Measurements from ENCODE around the gene PPIP5K1. TPM values are rescaled to one million over a fixed set of nuclear protein-coding genes. Genes with fewer than 3 reads are reported as not detected.

Gene PPIP5K1
- total RNA-seq, 1 experiment from 2014 or later, result 10.6 TPM

DNA sequence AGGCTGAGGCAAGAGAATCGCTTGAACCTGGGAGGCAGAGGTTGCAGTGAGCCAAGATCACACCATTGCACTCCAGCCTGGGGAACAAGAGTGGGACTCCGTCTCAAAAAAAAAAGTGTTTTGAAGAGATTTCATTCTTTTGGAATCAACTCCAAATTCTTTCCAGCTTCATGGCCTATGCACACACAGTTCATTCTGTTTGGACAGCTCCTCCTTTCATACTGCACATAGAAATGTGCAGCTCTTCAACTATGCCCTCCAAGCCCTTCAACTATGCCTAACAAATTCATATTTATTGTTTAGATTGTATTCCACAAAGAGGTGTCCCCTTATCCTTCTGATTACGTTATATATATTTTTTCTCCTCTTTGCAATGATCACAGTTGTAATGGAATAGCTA is 101.2 kb downstream of the PPIP5K1 start:
- DNase-seq (ENCODE audit: low read depth), result no peak

DNA sequence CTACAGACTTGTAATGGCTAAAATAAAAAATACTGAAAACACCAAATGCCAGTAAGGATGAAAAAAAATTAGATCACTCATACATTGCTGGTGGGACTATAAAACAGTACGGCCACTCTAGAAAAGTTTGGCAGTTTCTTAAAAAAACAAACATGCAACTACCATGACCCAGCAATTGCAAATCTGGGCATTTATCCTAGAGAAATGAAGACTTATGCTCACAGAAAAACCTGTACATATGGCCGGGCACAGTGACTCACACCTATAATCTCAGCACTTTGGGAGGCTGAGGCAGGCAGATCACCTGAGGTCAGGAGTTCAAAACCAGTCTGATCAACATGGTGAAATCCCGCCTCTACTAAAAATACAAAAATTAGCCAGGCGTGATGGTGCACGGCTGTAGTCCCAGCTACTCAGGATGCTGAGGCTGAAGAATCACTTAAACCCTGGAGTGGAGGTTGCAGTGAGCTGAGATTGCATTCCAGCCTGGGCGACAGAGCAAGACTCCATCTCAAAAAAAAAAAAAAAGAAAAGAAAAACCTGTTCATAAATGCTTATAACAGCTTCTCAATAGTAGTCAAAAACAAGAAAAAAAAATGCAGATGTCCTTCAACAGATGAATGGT is 102.6 kb downstream of the PPIP5K1 start:
- no peak for DNase-seq (ENCODE audit: low read depth)

- no peak for DNase-seq (ENCODE audit: low read depth)
These were observed 105.6 kb downstream of the PPIP5K1 start for GRCh38 chr15:43484455-43484854.

Other genes with a start within 250 kb of the PPIP5K1 start
- 20.1 and 25.3 TPM in 2 replicates for gene ZSCAN29, start 219.2 kb downstream of the PPIP5K1 start, total RNA-seq (2014; rRNA removed; shearing (Covaris generic))
- gene TUBGCP4, start 219.1 kb downstream of the PPIP5K1 start, total RNA-seq (2014; rRNA removed; shearing (Covaris generic)), result 12.7 and 13.2 TPM in 2 replicates
- 30.6 TPM in 2 replicates for gene TP53BP1, start 97.1 kb downstream of the PPIP5K1 start, total RNA-seq (2014; rRNA removed; shearing (Covaris generic))
- gene MAP1A, start 72.6 kb downstream of the PPIP5K1 start, total RNA-seq (2014; rRNA removed; shearing (Covaris generic)), result 2.7 and 3.2 TPM in 2 replicates
- 3.4 and 6.5 TPM in 2 replicates for gene CKMT1B, start 3.8 kb upstream of the PPIP5K1 start, total RNA-seq (2014; rRNA removed; shearing (Covaris generic))
- not detected in 2 replicates for gene STRC, start 28.6 kb upstream of the PPIP5K1 start, total RNA-seq (2014; rRNA removed; shearing (Covaris generic))
- 2.3 and 3.8 TPM in 2 replicates for gene CATSPER2, start 58.6 kb upstream of the PPIP5K1 start, total RNA-seq (2014; rRNA removed; shearing (Covaris generic))
- gene CKMT1A, start 103.7 kb upstream of the PPIP5K1 start, total RNA-seq (2014; rRNA removed; shearing (Covaris generic)), result 2.2 TPM in 1 of 2 replicates, not detected in the other
- gene PDIA3, start 156.2 kb upstream of the PPIP5K1 start, total RNA-seq (2014; rRNA removed; shearing (Covaris generic)), result 104 and 115 TPM in 2 replicates
- gene ELL3, start 186.8 kb upstream of the PPIP5K1 start, total RNA-seq (2014; rRNA removed; shearing (Covaris generic)), result 1.2 TPM in 1 of 2 replicates, not detected in the other
- 644 and 700 TPM in 2 replicates for gene SERF2, start 202.1 kb upstream of the PPIP5K1 start, total RNA-seq (2014; rRNA removed; shearing (Covaris generic))
- gene SERINC4, start 210.0 kb upstream of the PPIP5K1 start, total RNA-seq (2014; rRNA removed; shearing (Covaris generic)), result 0.11 TPM in 1 of 2 replicates, not detected in the other
- gene HYPK, start 210.4 kb upstream of the PPIP5K1 start, total RNA-seq (2014; rRNA removed; shearing (Covaris generic)), result 14.5 and 26.3 TPM in 2 replicates
- gene MFAP1, start 234.5 kb upstream of the PPIP5K1 start, total RNA-seq (2014; rRNA removed; shearing (Covaris generic)), result 37.6 and 43.4 TPM in 2 replicates
- 30.7 and 40.7 TPM in 2 replicates for gene WDR76, start 236.8 kb upstream of the PPIP5K1 start, total RNA-seq (2014; rRNA removed; shearing (Covaris generic))